GM06990 (cell line): ENCODE data around the gene TMEM200B.

ENCODE experiments used
- DNase-seq: peaks from one replicate; pipeline ENCODE4 v3.0.0-alpha.2; 2011; ENCODE audit not compliant: insufficient read length; ENCODE audit errors: extremely low read depth
- H3K27me3 ChIP-seq: replicated peaks from 2 replicates; pipeline ENCODE4 v1.6.0; 2011; ENCODE audit warnings: low read length; ENCODE audit not compliant: control insufficient read depth, insufficient read depth
- H3K36me3 ChIP-seq: 2 replicates; pipeline ENCODE4 v1.5.1; 2011; ENCODE audit warnings: low read length; ENCODE audit not compliant: control insufficient read depth, insufficient read depth
- H3K4me3 ChIP-seq: replicated peaks from 2 replicates; pipeline ENCODE4 v1.5.1; 2011; ENCODE audit warnings: low read depth, mild to moderate bottlenecking, control low read depth, low read length
- TF ChIP-seq, protein P1 (sequence below): IDR thresholded peaks from 2 replicates; pipeline ENCODE4 v1.5.1; 2011; ENCODE audit warnings: low read length, control low read depth, mild to moderate bottlenecking, inconsistent platforms; ENCODE audit not compliant: insufficient read depth, poor library complexity, severe bottlenecking

Gene TMEM200B

GRCh38 chr1:29145739-29146437 is 22.2 kb upstream of the TMEM200B start:
- TF ChIP-seq, protein P1, sequence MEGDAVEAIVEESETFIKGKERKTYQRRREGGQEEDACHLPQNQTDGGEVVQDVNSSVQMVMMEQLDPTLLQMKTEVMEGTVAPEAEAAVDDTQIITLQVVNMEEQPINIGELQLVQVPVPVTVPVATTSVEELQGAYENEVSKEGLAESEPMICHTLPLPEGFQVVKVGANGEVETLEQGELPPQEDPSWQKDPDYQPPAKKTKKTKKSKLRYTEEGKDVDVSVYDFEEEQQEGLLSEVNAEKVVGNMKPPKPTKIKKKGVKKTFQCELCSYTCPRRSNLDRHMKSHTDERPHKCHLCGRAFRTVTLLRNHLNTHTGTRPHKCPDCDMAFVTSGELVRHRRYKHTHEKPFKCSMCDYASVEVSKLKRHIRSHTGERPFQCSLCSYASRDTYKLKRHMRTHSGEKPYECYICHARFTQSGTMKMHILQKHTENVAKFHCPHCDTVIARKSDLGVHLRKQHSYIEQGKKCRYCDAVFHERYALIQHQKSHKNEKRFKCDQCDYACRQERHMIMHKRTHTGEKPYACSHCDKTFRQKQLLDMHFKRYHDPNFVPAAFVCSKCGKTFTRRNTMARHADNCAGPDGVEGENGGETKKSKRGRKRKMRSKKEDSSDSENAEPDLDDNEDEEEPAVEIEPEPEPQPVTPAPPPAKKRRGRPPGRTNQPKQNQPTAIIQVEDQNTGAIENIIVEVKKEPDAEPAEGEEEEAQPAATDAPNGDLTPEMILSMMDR: no peak
- Histone ChIP-seq H3K4me3 (no peak overlapping the region), H3K36me3 (peaks cover 21% of the 10 kb centered on the region), H3K27me3 (no peaks in the 10 kb centered on the region)
- no peak for DNase-seq

DNA sequence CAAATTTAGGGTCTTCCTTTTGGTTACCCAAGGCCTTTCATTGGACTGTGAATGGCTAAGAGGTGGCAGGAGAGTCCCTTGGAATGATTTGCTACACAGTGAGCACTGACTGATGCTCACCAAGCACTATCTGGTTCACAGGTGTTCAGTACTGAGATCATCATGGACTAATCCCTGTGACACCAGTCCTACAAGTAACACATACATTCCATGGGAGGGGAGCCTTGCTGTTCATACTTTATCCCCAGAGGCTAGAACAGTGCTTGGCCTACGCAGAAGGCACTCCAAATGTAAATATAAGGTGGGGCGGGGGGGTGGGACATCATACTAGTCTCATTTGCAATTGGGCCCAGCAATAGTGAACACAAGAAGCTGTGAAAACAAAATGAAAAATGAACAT is 20.5 kb upstream of the TMEM200B start:
- DNase-seq: no peak
- Histone ChIP-seq H3K36me3 (peaks cover 10% of the 10 kb centered on the region), H3K27me3 (no peaks in the 10 kb centered on the region), H3K4me3 (no peak overlapping the region)
- TF ChIP-seq, protein P1: no peak

DNA sequence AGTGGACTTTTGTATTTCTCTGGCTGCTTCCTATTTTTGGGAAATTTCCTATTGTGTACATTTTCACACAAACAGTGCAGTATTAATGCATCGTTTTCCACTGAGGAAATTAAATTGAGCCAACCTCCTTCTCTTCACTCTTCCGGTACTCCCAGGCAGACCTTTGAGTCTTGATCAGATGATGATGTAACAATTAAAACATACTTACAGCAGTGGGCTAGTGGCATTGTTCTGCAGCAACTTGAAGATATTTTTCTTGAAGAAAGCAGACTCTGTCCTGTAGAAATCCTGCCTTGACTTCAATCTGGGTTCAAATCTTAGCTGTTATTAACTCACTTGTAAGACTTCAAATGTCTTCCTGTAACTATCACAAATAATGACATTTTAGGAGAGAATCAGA is 19.0 kb upstream of the TMEM200B start:
- Histone ChIP-seq H3K4me3 (no peak overlapping the region), H3K36me3 (peaks cover 2% of the 10 kb centered on the region), H3K27me3 (no peaks in the 10 kb centered on the region)
- no peak for DNase-seq
- TF ChIP-seq, protein P1: no peak

GRCh38 chr1:29136391-29136915 is 12.8 kb upstream of the TMEM200B start:
- no peaks in the 10 kb centered on the region for H3K36me3 ChIP-seq
- no peak overlapping the region for H3K4me3 ChIP-seq
- no peak for DNase-seq
- TF ChIP-seq, protein P1: no peak
- H3K27me3 ChIP-seq: no peaks in the 10 kb centered on the region

DNA sequence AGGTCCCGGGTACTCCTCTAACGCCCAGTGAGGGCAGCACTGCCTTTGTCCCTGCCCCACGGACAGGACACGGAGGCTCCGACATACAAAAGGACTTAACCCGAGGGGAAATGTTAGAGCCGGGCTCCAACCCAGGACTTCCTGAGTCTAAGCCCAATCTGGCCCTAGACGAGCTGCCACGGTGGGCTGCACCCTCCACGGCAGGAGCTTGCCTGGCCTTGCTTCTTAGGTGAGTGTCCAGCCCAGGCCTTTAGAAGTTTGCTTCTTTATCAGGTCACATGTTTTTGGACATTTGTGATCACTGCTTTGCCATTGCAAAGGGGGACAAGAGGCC is 11.0 kb upstream of the TMEM200B start:
- Histone ChIP-seq H3K4me3 (no peak overlapping the region), H3K27me3 (no peaks in the 10 kb centered on the region), H3K36me3 (no peaks in the 10 kb centered on the region)
- no peak for DNase-seq
- TF ChIP-seq, protein P1: no peak
